Measurements from ENCODE around the gene CCDC40.

Gene CCDC40

DNA sequence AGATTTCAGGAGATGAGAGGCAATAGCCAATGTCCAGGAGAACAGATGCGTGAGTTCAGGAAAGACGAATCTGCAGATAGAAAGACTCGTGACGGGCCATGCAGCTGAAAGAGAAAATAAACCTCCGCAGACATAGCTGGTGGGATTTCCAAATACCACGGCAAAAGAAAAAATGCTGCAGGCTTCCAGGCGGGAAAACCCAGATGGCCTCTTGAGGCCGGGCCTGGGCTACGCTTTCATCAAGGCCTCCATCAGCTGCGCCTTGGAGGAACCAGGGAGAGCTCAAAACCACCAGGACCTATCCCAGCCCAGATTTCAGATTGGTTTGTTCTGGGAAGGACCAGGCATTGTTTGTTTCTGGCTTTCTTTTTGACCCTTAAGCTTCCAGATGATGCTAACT is 16.7 kb downstream of the CCDC40 start:
- DNase-seq, result no peak

DNA sequence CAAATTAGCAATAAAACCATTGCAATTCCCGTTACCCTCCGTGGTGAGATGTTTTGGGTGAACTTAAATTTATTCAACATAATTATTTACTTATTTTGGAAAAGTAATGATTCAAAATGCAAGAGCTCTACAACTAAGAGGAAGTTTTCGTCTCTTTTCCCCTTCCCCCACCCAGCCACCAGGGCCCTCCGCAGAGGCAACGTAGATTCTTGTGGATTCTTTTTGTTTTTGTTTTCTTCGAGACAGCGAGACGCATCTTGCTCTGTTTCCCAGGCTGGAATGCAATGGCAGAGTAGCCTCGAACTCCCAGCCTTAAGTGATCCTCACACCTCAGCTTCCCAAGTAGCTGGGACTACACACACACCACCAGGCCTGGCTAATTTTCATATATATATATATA is 19.2 kb downstream of the CCDC40 start:
- DNase-seq, result no peak

DNA sequence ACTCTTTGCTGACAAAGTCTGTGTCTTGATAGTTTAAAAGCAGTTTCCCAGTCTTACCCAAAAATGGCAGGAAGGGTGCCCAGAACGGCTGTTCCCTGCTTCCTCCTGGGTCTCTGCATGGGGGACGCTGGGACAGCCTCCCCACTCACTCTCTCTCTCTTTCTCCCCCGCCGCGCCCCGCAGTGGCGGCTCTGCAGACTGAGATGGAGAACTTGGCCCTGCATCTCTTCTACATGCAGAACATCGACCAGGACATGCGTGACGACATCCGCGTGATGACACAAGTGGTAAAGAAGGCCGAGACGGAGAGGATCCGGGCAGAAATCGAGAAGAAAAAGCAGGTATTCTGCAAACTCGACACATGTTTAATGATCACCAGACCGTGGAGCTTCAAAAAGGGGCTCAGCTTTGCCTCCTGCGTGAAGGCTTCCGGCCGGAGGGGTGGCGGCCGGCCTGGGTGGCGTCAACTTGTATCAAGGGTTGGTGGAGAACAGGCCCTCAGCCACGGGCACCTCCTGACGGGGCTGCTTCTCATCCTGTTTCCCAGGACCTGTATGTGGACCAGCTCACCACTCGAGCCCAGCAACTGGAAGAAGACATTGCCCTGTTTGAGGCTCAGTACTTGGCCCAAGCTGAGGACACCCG is 22.0 kb downstream of the CCDC40 start:
- DNase-seq, result no peak

DNA sequence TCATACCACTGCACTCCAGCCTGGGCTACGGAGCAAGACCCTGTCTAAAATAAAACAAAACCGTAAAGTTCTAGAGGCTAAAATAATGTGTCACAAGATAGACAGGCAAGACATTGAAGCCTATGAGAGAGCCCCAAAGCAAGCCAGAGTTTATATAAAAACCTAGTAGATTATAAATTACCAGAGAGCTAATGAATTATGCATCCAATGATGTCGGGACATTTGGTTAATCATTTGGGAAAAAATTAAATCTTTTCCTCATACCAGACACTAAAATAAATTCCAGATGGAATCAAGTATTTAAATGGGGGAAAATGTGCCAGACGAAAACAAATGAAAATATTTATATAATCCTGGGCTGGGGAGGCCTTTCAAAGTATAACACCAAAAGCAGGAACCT is 24.2 kb downstream of the CCDC40 start:
- DNase-seq, result no peak

DNA sequence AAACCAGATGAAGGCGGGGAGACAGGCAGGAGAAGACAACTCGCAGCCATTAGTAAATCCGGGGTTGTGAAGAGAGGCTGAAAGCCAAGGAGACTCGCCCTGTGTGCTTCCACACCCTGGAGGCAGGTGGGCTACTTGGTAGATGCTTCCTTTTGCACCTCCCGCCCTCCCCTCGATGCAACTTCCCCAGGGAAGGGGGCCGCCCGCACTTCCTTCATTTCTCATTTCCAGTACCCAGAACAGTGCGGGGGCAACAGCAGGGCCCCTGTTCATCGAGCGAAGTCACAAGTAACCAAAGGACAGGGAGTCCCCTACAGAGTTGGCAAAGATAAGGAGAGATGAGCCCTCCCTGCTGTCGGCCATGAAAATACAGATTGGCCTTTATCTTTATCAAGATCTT is 25.0 kb downstream of the CCDC40 start:
- no peak for DNase-seq

DNA sequence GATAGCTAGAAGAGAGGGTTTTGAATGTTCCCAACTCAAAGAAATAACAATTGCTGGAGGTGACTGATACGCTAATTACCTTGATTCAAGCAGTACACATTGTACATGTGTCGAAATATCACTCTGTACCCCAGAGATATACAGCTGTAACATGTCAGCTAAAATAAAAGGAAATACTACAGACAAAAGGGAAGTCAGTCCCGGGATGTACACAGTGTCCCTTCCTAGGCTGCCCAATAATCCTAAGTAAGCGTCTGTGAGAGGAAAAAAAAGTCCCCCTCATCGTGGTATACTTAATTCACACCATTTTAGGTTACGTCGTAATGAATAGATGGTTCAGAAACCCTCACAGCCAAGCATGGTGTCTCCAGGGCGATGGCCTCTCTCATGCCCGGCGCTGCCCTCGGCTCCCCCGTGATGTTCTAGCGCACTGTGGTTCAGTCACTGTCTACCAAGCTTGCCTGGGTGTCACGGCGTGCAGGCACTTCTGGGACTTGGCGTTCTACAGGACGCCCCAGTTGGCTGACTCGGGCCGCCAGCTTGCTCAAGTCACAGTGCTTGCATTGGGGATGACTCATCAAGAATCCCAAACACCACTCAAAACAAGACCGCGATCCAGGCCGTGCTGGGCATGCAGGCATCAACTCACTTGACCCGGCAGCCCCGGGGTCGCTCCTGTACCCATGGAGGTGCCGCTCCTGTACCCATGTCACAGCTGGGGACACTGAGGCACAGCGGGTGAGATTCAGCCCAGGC is 27.6 kb downstream of the CCDC40 start:
- peak; percentile 60 for DNase-seq

DNA sequence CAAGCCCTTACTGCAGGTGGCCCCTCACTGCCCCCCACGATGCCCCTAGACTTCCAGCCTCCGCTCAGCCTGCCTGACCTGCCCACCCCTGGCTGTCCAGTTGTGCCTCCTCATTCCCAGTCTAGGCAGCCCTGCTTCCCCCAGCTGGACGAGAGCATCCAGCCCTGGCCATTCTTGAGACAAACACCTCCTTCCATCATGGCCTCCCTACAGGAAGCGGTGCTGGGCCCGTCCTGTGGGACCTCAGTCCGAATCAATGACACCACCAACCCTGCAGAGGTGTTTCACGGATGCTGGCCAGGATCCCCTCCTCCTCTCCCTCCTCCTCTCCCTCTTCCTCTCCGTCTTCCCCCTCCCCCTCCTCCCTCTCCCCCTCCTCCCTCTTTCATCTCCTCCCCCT is 28.3 kb downstream of the CCDC40 start:
- no peak for DNase-seq

DNA sequence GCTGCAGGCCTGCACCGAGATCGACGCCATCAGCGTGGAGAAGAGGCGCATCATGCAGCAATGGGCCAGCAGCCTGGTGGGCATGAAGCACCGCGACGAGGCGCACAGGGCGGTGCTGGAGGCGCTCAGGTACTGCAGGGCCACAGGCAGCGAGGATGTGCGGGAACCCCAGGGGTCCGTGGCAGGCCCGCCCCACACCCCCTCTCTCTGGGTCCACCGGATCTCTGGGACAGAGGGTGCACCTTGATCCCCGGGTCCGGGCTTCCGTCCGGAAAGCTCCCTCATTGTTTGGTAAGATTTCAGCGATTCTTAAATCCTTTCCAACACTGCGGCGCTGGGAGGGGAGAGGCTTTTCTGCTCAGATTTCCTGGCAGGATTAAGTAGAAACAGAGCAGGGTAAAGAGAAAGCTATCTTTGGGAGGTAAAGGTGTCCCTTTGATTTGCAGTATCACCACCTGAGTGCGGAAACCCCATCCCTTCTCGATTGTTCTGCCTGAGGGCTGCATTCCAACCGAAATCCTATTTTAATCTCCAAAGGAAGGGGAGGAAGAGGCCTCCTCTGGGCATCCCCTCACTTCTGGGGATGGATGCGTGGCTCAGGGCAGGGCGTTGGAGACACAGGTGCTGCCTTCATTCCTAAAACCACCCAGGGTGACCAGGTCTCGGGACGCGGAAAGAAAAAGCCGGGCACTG is 29.2 kb downstream of the CCDC40 start:
- no peak for DNase-seq

DNA sequence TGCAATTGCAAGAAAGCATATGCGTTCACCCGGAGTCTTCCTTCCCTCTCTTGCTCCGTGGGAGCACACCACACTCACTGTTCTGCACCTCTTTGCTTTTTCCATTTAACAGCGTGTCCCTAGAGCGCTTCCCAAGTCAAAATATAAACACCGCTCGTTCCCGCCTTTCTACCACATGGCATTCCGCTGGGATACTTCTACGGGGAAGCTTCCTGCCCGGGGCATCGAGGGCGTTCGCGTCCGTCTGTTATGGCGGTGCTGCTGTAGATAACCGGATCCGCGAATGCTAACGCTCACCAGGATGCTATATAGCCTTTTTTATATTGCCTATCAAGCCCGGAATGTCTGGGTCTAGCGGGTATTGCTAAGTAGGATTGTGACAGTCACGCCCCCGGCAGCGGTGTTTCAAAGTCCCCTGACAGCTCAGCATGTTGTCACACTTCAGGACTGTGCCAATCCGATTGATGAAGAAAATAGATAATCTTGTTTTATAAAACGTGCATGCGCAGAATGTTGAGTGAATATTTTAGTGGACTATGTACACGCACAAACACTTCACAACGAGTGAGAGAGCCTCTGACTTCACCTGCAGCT is 31.0 kb downstream of the CCDC40 start:
- DNase-seq, result no peak

DNA sequence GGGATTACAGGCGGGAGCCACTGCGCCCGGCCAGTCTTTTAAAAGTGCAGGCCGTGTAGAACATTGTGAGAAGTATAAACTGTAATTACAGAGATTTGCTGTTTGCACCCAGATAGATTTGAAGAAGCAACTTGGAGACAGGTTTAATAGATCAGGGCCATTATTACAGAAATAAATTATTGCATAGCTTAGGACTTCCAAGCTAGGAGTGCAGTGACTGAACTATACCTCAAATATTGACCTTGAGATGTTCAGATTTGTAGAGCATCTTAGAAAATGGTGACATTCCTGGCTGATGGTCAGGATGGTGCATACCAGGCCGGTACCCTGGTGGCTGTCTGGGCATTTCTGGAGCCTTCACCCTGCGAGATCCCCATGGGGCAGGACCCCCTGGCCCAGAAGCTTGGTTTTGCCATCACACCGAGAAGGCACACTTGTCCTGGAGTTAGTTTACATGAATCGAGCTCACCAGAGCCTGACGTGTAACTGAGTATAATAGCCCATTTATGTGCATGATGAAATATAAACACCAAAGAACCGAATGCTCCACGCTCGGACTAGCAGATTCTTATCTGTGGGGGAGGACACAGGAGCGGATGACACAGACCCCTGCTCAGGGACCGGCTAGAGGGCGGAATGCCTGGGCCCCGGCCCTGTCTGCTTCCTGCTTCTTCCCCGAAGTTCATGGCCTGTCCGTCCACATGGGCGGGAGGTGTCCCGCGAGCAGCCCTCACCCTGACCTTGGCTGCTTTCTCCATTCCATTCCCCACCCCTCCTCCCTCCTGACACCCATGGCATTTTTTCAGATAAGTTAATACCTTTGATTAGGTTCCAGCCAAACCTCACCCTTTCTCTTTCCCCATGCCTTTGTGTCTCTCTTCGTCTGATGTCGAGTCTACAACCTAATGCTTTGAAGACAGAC is 32.1 kb downstream of the CCDC40 start:
- DNase-seq, result peak; percentile 55

DNA sequence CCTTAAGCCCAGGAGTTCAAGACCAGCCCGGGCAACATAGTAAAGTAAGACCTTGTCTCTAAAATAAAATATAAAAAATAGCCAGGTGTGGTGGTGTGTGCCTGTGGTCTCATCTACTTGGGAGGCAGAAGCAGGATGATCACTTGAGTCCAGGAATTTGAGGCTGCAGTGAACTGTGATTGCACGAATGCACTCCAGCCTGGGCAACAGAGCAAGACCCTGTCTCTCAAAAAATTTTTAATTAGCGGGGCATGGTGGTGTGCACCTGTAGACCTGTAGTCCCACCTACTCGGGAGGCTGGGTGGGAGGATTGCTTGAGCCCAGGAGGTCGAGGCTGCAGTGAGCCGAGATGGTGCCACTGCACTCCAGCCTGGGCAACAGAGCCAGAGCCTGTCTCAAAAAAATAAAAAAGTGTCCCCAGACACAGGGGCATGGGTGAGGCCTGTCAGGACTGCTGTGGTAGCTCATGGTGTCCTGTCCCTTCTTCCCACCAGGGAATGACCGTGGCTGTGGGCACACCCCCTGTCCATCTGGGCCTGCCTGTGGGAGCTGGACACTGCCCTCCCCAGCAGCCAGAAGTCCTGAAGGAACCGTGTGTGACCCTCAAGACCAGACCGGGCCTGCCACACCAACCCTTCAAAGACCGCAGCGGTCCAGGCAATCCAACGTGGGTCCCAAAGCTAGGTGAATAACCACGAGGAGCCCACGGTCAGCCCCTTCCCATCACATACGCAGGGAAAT is 34.1 kb downstream of the CCDC40 start:
- DNase-seq, result no peak

DNA sequence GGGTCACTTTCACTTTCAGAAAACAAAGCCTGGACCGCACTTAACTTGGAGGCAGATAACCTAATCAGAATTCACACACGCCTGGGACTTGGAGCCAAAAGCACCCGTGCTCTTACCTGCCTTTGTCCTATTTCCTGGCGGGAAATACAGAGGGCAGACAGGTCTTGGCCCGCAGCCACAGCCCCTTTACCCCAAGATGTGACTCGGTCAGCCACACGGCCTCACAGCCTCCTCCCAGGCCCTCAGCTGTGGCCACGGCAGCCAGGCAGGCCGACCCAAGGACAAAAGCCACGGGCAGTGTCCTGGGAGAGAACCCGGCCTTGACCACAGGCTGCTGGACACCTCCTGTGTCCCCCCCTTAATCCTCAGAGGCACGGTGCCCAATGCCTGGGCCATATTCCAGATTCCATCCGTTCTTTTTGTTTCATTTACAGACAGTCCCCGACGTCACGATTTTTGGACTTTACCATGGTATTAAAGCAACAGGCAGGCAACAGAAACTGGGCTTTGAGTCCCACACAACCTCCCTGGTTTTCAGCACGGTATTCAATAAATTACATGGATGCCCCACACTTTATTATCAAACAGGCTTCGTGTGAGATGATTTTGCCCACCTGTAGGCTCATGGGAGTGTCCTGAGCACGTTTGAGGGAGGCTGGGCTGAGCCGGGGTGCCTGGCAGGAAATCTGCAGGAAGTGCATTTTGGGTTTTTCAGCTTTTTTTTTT is 34.8 kb downstream of the CCDC40 start:
- DNase-seq, result peak; percentile 40

DNA sequence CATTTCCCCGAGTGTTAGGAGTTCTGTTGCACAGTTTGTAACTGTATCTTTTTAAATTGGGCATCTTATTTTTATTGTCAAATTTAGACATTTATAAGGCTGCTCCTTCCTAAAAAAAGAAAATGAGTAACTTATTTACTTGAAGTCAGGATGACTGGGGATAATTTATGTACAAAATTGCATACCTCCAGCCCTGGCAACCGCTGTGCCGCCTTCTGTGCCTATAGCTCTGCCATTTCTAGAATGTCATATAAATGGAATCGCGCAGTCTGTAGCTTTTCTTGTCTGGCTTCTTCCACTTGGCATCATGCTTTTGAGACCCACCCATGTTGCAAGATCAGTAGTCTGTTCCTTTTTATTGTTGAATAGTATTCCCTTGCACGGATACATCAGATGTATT is 36.0 kb downstream of the CCDC40 start:
- DNase-seq, result no peak

DNA sequence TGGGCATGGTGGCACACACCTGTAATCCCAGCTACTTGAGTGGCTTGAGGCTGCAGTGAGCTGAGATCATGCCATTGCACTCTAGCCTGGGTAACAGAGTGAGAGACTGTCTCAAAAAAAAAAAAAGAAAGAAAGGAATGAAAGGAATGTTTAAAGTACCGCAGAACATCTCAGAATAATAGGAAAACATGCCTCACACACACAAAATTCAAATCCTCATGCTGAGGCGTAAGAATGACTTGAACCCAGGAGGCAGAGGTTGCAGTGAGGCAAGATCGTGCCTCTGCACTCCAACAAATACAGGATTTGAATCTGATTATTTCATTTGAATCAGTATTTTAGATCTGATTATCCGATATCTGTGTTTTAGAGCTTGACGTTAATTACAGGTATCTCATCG is 43.6 kb downstream of the CCDC40 start:
- DNase-seq, result peak; percentile 32

DNA sequence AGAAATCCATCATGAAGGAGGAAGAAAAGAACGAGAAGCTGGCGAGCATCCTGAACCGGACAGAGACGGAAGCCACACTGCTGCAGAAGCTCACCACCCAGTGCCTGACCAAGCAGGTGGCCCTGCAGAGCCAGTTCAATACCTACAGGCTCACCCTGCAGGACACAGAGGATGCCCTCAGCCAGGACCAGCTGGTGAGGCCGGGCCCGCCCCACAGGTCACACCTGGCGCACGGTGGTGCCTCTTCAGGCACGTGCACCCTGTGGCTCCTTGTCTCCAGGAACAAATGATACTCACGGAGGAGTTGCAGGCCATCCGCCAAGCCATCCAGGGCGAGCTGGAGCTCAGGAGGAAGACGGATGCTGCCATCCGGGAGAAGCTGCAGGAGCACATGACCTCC is 45.2 kb downstream of the CCDC40 start:
- DNase-seq, result no peak

DNA sequence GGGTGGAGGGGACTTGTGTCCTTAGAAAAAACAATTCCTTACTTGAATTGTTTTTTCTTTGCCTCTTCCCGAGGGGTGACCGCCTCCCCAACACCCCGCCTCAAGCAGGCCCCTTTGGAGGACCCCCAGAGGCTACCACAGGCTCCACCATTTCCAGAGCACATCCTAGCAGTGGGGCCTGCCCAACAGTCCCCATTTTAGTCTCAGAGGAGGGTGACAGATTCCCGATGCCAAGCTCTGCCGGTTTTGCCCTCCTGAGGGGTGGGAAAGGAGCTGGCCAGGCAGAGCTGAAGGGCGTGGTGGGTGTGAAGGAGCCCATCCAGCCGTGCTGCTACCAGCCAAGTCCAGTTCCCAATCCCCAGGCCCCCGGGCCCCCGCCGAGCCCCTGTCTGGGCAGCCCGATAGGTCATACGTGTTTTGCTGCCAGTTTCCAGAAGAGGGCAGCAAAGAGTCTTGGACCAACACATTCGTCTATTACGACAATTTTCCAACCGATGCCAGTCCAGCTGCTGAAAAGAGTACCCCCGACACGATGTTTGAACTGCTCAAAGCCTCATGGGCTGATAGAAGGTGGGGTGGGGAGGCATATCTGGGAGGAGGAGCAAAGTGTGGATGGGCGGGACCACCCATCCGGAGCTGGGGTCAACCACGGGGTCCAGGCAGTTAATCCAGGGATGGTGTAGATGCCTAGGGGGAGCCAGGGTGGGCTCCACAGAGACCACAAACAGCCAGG is 46.1 kb downstream of the CCDC40 start:
- peak; percentile 67 for DNase-seq

DNA sequence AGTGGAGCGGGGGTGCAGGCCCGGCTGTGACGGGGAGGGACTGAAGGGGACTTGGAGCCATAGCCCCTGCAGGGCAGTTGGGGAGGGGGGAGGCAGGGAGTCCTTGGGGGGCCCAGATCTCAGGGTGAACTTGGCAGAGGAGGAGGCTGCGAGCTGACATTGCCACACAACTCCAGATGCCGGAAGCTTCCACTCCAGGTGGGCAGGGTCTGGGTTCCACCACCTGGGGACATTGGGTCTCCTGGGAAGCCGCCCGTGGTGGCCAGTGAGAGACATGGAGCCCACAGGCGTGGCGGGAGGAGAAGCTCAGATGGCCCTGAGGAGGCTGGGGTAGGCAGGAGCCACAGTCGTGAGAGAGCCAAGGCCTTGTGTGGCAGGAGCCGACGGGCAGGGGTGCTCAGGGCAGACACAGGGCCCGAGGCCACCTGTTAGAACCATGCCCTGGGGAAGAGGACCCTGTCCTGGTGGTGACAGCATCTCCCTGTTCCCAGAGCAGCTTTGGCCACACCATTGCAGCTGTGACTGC is 46.8 kb downstream of the CCDC40 start:
- no peak for DNase-seq

DNA sequence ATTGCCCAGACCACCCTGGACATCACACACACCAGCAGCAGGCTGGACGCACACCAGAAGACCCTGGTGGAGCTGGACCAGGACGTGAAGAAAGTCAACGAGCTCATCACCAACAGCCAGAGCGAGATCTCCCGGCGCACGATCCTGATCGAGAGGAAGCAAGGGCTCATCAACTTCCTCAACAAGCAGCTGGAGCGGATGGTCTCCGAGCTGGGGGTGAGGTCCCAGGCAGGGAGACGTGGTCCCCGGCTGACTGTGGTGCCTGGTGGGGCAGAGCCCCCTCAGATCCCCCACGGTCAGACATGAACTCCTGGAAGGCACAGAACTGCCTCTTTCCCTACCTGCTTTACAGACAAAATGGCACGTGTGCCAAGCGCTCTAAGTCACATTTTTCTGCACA is 48.3 kb downstream of the CCDC40 start:
- DNase-seq, result no peak

DNA sequence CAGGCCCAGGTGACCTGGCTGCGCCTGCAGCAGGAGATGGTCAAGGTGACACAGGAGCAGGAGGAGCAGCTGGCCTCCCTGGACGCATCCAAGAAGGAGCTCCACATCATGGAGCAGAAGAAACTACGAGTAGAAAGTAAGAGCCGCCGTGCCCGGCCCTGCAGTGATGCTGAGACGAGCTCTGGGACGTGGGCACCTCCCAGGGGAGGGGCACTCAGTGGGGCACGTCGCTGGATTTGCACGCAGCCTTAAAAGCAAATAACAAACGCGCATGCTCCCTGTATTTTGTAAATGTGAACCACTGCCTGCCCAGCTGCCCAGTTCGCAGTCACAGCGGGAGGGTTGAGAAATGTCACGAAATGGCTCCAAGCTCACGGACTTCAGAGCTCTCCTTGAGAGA is 49.6 kb downstream of the CCDC40 start:
- DNase-seq, result no peak

DNA sequence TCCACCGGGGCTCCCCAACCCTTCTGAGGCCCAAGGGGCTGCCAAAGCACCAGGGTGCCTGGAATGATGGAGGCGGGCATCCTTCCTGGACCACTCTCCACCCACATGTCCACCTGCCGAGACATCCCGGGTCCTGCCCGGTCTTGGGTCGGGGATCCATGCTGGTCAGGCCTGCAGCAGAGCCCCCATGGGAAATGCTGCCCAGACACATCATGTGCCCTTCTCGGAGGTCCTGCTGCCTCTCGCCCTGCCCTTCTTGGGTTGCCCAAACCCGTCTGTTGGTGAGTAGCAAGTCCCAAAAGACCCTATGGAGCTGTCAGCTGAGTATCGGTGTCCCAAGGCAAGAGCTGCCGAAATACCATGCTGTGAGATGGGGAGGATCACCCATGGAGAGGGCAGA is 50.2 kb downstream of the CCDC40 start:
- DNase-seq, result no peak

Data from EL (cell line).